Esophagus muscularis mucosa (tissue), 4 donors: Measurements from ENCODE around the gene IQCB1. TPM values are rescaled to one million over a fixed set of nuclear protein-coding genes. Genes with fewer than 3 reads are reported as not detected.

Experiments
- DNase-seq: peaks from one replicate; pipeline ENCODE4 v3.0.0-alpha.2; 2017; ENCODE audit errors: extremely low spot score
- H3K27ac ChIP-seq, 4 donors: fragments of 200-600 bp; sonication (generic); replicated peaks in 1 of 4; 1 replicate in 3 of 4; 2 replicates in 1 of 4; pipeline ENCODE4 v1.5.1; 2016 to 2019; ENCODE audit warnings: mild to moderate bottlenecking in 1 of 4
- H3K27me3 ChIP-seq, 4 donors: fragments of 200-600 bp; sonication (generic); one replicate each; pipeline versions ENCODE4 v1.5.1 to v1.6.0; 2016 to 2019
- H3K36me3 ChIP-seq, 4 donors: fragments of 200-600 bp; sonication (generic); one replicate each; pipeline ENCODE4 v1.5.1; 2016 to 2019
- H3K4me1 ChIP-seq, 4 donors: fragments of 200-600 bp; sonication (generic); one replicate each; pipeline ENCODE4 v1.5.1; 2016 to 2019
- H3K4me3 ChIP-seq, 4 donors: fragments of 200-600 bp; sonication (generic); 1 replicate in 2 of 4; 2 replicates in 2 of 4; pipeline ENCODE4 v1.5.1; 2016 to 2019; ENCODE audit warnings: mild to moderate bottlenecking in 4 of 4, moderate library complexity in 1 of 4
- H3K9me3 ChIP-seq, 4 donors: fragments of 200-600 bp; sonication (generic); 1 replicate in 3 of 4; 2 replicates in 1 of 4; pipeline ENCODE4 v1.5.1; 2016 to 2019
- CTCF ChIP-seq, 3 experiments: fragments of 200-600 bp in 2 of 3; fragments of 450-650 bp in 1 of 3; sonication (generic) in 2 of 3; IDR thresholded peaks; one replicate each; pipeline ENCODE4 v1.5.1; 2017 to 2019; ENCODE audit warnings: antibody characterized with exemption in 3 of 3, mild to moderate bottlenecking in 2 of 3, moderate library complexity in 1 of 3
- EP300 ChIP-seq: sonication (generic); formaldehyde crosslinking; IDR thresholded peaks from one replicate; pipeline ENCODE4 v1.6.1; 2017; ENCODE audit warnings: antibody characterized with exemption
- POLR2A ChIP-seq: fragments of 450-650 bp; IDR thresholded peaks from one replicate; pipeline ENCODE4 v1.6.1; 2017; ENCODE audit warnings: antibody characterized with exemption, moderate library complexity, mild to moderate bottlenecking, low read depth
- POLR2AphosphoS5 ChIP-seq, 2 donors: sonication (generic); formaldehyde crosslinking; IDR thresholded peaks; one replicate each; pipeline ENCODE4 v1.6.1; 2017; ENCODE audit warnings: antibody characterized with exemption in 2 of 2
- WGBS: methylation state at CpG from one replicate; pipeline ENCODE4 v1.1.5; 2018; 5-methylcytosine and 5-hydroxymethylcytosine counted together
- intact Hi-C: fragments of 100-400 bp; cut with DNase I; formaldehyde crosslinking; loops from one replicate; pipeline ENCODE4 v1.15.1; 2023
- total RNA-seq, 4 donors: library from RNA; depleted of rRNA; stranded (reverse); fragments of >200 nt; gene quantifications; one replicate each; pipeline versions ENCODE4 v1.1.0 to v1.2.1, GENCODE V29; 2016

The IQCB1 gene
- total RNA-seq, 4 donors from 2014 or later = 10.4 to 15.6 (median 11.7) TPM

- H3K27me3 ChIP-seq = no peaks in the 10 kb centered on the region
- DNase-seq = no peak
- intact Hi-C loops = no loop called here
- H3K27ac ChIP-seq = no peak overlapping the region
- no peak overlapping the region for H3K4me3 ChIP-seq
- H3K4me1 ChIP-seq = no peaks in the 10 kb centered on the region
- H3K9me3 ChIP-seq = no peaks in the 10 kb centered on the region
- WGBS = 99% methylated on average over 7 of the region's 7 CpGs
- H3K36me3 ChIP-seq = no peaks in the 10 kb centered on the region
- TF ChIP-seq EP300 = no peak
- TF ChIP-seq CTCF (IDR thresholded peaks at IDR 0.05) = no peak
- no peak for TF ChIP-seq POLR2AphosphoS5 (IDR thresholded peaks at IDR 0.05)
- no peak for TF ChIP-seq POLR2A
Measured at GRCh38 chr3:121844892-121845291, 10.0 kb upstream of the IQCB1 start.

- no peak for TF ChIP-seq POLR2AphosphoS5 (IDR thresholded peaks at IDR 0.05)
- 96% methylated on average over 23 of the region's 23 CpGs for WGBS
- Histone ChIP-seq H3K9me3 (no peaks in the 10 kb centered on the region), H3K4me1 (peaks cover 3 to 11% (median 7%) of the 10 kb centered on the region in 4 donors), H3K27ac (no peak overlapping the region), H3K27me3 (no peaks in the 10 kb centered on the region), H3K36me3 (no peaks in the 10 kb centered on the region), H3K4me3 (no peak overlapping the region)
- no peak for DNase-seq
- intact Hi-C loops = loop anchor here (5.0 to 10.0 kb wide), 2 partner anchors 93 to 295 kb away; partner anchors contain the start of genes GOLGB1 and POLQ
Measured at GRCh38 chr3:121839962-121840361, 5.1 kb upstream of the IQCB1 start.

- WGBS = 75% methylated on average over 3 of the region's 3 CpGs
- Histone ChIP-seq H3K4me3 (peak overlapping the region; percentile 7 to 81 (median 73)), H3K36me3 (peaks cover 0 to 15% (median 7%) of the 10 kb centered on the region in 4 donors), H3K4me1 (peaks cover 16 to 29% (median 22%) of the 10 kb centered on the region in 4 donors), H3K27ac (no peak overlapping the region), H3K9me3 (no peaks in the 10 kb centered on the region), H3K27me3 (no peaks in the 10 kb centered on the region)
- DNase-seq = no peak
- intact Hi-C loops = loop anchor here (5.0 to 10.0 kb wide), 2 partner anchors 89 to 292 kb away; partner anchors contain the start of genes GOLGB1 and POLQ
- TF ChIP-seq POLR2AphosphoS5 (IDR thresholded peaks at IDR 0.05) (no peak), POLR2A (no peak), EP300 (no peak), CTCF (IDR thresholded peaks at IDR 0.05) (no peak)
Measured at GRCh38 chr3:121836481-121836880, 1.6 kb upstream of the IQCB1 start.

- 70% methylated on average over 4 of the region's 4 CpGs for WGBS
- no peaks in the 10 kb centered on the region for H3K9me3 ChIP-seq
- peaks cover 16 to 29% (median 22%) of the 10 kb centered on the region in 4 donors for H3K4me1 ChIP-seq
- DNase-seq = no peak
- H3K27ac ChIP-seq = no peak overlapping the region
- peaks cover 0 to 19% (median 7%) of the 10 kb centered on the region in 4 donors for H3K36me3 ChIP-seq
- TF ChIP-seq POLR2AphosphoS5 (IDR thresholded peaks at IDR 0.05) (no peak), CTCF (IDR thresholded peaks at IDR 0.05) (no peak), EP300 (no peak), POLR2A (no peak)
- H3K4me3 ChIP-seq = peak overlapping the region; percentile 67 to 81 (median 74)
- H3K27me3 ChIP-seq = no peaks in the 10 kb centered on the region
- intact Hi-C loops = loop anchor here (5.0 to 10.0 kb wide), 2 partner anchors 89 to 291 kb away; partner anchors contain the start of genes GOLGB1 and POLQ
Measured at GRCh38 chr3:121836064-121836463, 1.2 kb upstream of the IQCB1 start.

GRCh38 chr3:121835465-121835801 lies 573 bp upstream of the IQCB1 start:
- H3K4me1 ChIP-seq = peaks cover 16 to 29% (median 22%) of the 10 kb centered on the region in 4 donors
- TF ChIP-seq CTCF (IDR thresholded peaks at IDR 0.05) (no peak), POLR2AphosphoS5 (IDR thresholded peaks at IDR 0.05) (no peak), EP300 (no peak), POLR2A (no peak)
- no peaks in the 10 kb centered on the region for H3K9me3 ChIP-seq
- no peak for DNase-seq
- H3K36me3 ChIP-seq = peaks cover 0 to 19% (median 7%) of the 10 kb centered on the region in 4 donors
- peak overlapping the region; percentile 67 to 81 (median 74) for H3K4me3 ChIP-seq
- peak overlapping the region; percentile 70 to 86 (median 82) for H3K27ac ChIP-seq
- whole genome bisulfite sequencing = under 1% methylated on average over 11 of the region's 11 CpGs
- no peaks in the 10 kb centered on the region for H3K27me3 ChIP-seq
- intact Hi-C loops = loop anchor here (5.0 to 10.0 kb wide), 2 partner anchors 88 to 291 kb away; partner anchors contain the start of genes GOLGB1 and POLQ
